Keratinocyte (primary cell): ENCODE results near the gene CACUL1. TPM values are rescaled to one million over a fixed set of nuclear protein-coding genes. Genes with fewer than 3 reads are reported as not detected.

Source experiments
- DNase-seq: peaks from one replicate; pipeline ENCODE4 v3.0.0-alpha.2; 2011; ENCODE audit warnings: low read depth, missing footprints, low spot score
- FAIRE-seq: peaks from 2 replicates; lab custom pipeline; 2011; peaks lifted over from hg19 to GRCh38; lab: Jason Lieb, UNC
- H2AFZ ChIP-seq: 2 replicates; pipeline ENCODE4 v1.6.0; 2012; ENCODE audit warnings: low read length, control low read depth, inconsistent platforms; ENCODE audit not compliant: control insufficient read depth
- H3K27ac ChIP-seq: 2 replicates; pipeline ENCODE4 v1.5.1; 2011; ENCODE audit warnings: low read length; ENCODE audit not compliant: control insufficient read depth, insufficient read depth
- H3K27me3 ChIP-seq: 3 replicates; pipeline ENCODE4 v1.6.0; 2011; ENCODE audit warnings: low read length; ENCODE audit not compliant: control insufficient read depth, insufficient read depth; ENCODE audit errors: extremely low read depth
- H3K36me3 ChIP-seq, 2 experiments: 2 replicates in 1 of 2; 3 replicates in 1 of 2; pipeline ENCODE4 v1.5.1; 2011; ENCODE audit warnings: low read length in 2 of 2, mild to moderate bottlenecking in 1 of 2; ENCODE audit not compliant: control insufficient read depth in 2 of 2, insufficient read depth in 2 of 2; ENCODE audit errors: extremely low read depth in 1 of 2
- H3K4me1 ChIP-seq: 3 replicates; pipeline ENCODE4 v1.5.1; 2011; ENCODE audit warnings: low read length; ENCODE audit not compliant: control insufficient read depth, insufficient read depth; ENCODE audit errors: extremely low read depth
- H3K4me2 ChIP-seq: 3 replicates; pipeline ENCODE4 v1.6.0; 2011; ENCODE audit warnings: low read depth, low read length; ENCODE audit not compliant: control insufficient read depth, insufficient read depth; ENCODE audit errors: extremely low read depth
- H3K4me3 ChIP-seq, 3 experiments: fragments of 200-600 bp in 1 of 3; sonication (generic) in 1 of 3; 2 replicates in 2 of 3; 3 replicates in 1 of 3; pipeline ENCODE4 v1.5.1; 2011 to 2016; ENCODE audit warnings: low read length in 3 of 3, mild to moderate bottlenecking in 3 of 3, control low read depth in 2 of 3, inconsistent platforms in 1 of 3, low read depth in 1 of 3, mixed read lengths in 1 of 3, mixed run types in 1 of 3, moderate library complexity in 1 of 3; ENCODE audit not compliant: control insufficient read depth in 2 of 3, insufficient read depth in 2 of 3; ENCODE audit errors: extremely low read depth in 1 of 3
- H3K79me2 ChIP-seq: 2 replicates; pipeline ENCODE4 v1.6.0; 2012; ENCODE audit warnings: low read length; ENCODE audit not compliant: control insufficient read depth, insufficient read depth
- H3K9ac ChIP-seq: 3 replicates; pipeline ENCODE4 v1.6.0; 2011; ENCODE audit warnings: low read length; ENCODE audit not compliant: control insufficient read depth, insufficient read depth; ENCODE audit errors: extremely low read depth
- H3K9me1 ChIP-seq: 3 replicates; pipeline ENCODE4 v1.6.0; 2011; ENCODE audit warnings: low read length; ENCODE audit not compliant: control insufficient read depth, insufficient read depth; ENCODE audit errors: extremely low read depth
- H3K9me3 ChIP-seq: 2 replicates; pipeline ENCODE4 v1.5.1; 2012; ENCODE audit warnings: low read depth, low read length; ENCODE audit not compliant: control insufficient read depth
- H4K20me1 ChIP-seq: 3 replicates; pipeline ENCODE4 v1.6.0; 2011; ENCODE audit warnings: low read length; ENCODE audit not compliant: control insufficient read depth, insufficient read depth; ENCODE audit errors: extremely low read depth
- CTCF ChIP-seq, 3 experiments: IDR thresholded peaks in 1 of 3; conservative IDR thresholded peaks in 1 of 3; optimal IDR thresholded peaks in 1 of 3; 2 replicates in 2 of 3; 3 replicates in 1 of 3; pipeline versions ENCODE3 to v1.5.1; 2011; ENCODE audit warnings: low read length in 3 of 3, mild to moderate bottlenecking in 3 of 3, moderate library complexity in 2 of 3, control low read depth in 1 of 3, inconsistent platforms in 1 of 3; ENCODE audit not compliant: insufficient read depth in 2 of 3; ENCODE audit errors: extremely low read depth in 1 of 3
- EZH2 ChIP-seq: IDR thresholded peaks from one replicate; pipeline ENCODE4 v1.6.1; 2012; ENCODE audit warnings: inconsistent platforms, mild to moderate bottlenecking, low read length, moderate library complexity
- dilution Hi-C: fragments of 300-500 bp; cut with MboI; formaldehyde crosslinking; loops from one replicate; pipeline ENCODE4 v1.7.0; 2020; ENCODE audit warnings: low sequenced_read_pairs; ENCODE audit not compliant: extremely low pct_ligation_motif_present
- polyA plus RNA-seq, 5 experiments: library from polyadenylated mRNA; depleted of rRNA in 3 of 5; stranded (reverse) in 3 of 5; stranded (forward) in 1 of 5; unstranded in 1 of 5; fragments of >200 nt; gene quantifications; 1 replicate in 1 of 5; 2 replicates in 3 of 5; 3 replicates in 1 of 5; pipeline versions ENCODE4 v1.2.1 to v1.2.3, GENCODE V29; 2011 to 2012; ENCODE audit warnings: missing spikeins in 2 of 5, low read depth in 1 of 5, low replicate concordance in 1 of 5

The CACUL1 gene
- polyA plus RNA-seq, 1 donor (not counting 4 experiments of a cell fraction or from before 2014, with no cell fraction given): 36.5 TPM

GRCh38 chr10:118793545-118793944 is 38.8 kb upstream of the CACUL1 start:
- dilution Hi-C loops: no loop called here
- DNase-seq (no peak), FAIRE-seq (no peak)
- no peak for TF ChIP-seq EZH2
- TF ChIP-seq CTCF (optimal IDR thresholded peaks at IDR 0.05 in 1 of 3, IDR thresholded peaks at IDR 0.05 in 1 of 3, conservative IDR thresholded peaks at IDR 0.05 in 1 of 3; ENCODE audit: extremely low read depth in 1 of 3, insufficient read depth in 2 of 3, low read length in 3 of 3): no peak
- peaks cover 7% of the 10 kb centered on the region for H3K4me1 ChIP-seq
- H3K9ac ChIP-seq: no peak overlapping the region
- H3K27ac ChIP-seq: no peak overlapping the region
- no peak overlapping the region for H3K4me3 ChIP-seq
- H2AFZ ChIP-seq: no peak overlapping the region
- H3K4me2 ChIP-seq: no peak overlapping the region
- H3K36me3 ChIP-seq: no peaks in the 10 kb centered on the region
- H4K20me1 ChIP-seq: no peaks in the 10 kb centered on the region
- H3K9me1 ChIP-seq: no peaks in the 10 kb centered on the region
- no peaks in the 10 kb centered on the region for H3K9me3 ChIP-seq
- H3K27me3 ChIP-seq: no peaks in the 10 kb centered on the region
- no peaks in the 10 kb centered on the region for H3K79me2 ChIP-seq

- Histone ChIP-seq H3K4me3 (no peak overlapping the region), H2AFZ (no peak overlapping the region), H3K27me3 (no peaks in the 10 kb centered on the region), H3K4me1 (no peaks in the 10 kb centered on the region), H3K79me2 (no peaks in the 10 kb centered on the region), H3K9me3 (no peaks in the 10 kb centered on the region), H4K20me1 (no peaks in the 10 kb centered on the region), H3K4me2 (no peak overlapping the region), H3K9me1 (no peaks in the 10 kb centered on the region), H3K36me3 (no peaks in the 10 kb centered on the region), H3K27ac (no peak overlapping the region), H3K9ac (no peak overlapping the region)
- FAIRE-seq (no peak), DNase-seq (no peak)
- TF ChIP-seq EZH2 (no peak), CTCF (optimal IDR thresholded peaks at IDR 0.05 in 1 of 3, IDR thresholded peaks at IDR 0.05 in 1 of 3, conservative IDR thresholded peaks at IDR 0.05 in 1 of 3; ENCODE audit: extremely low read depth in 1 of 3, insufficient read depth in 2 of 3, low read length in 3 of 3) (no peak)
- dilution Hi-C loops: no loop called here
Observed at GRCh38 chr10:118792526-118792925, 37.8 kb upstream of the CACUL1 start.
